BJ (cell line): Measurements from ENCODE around the gene KPNA3. TPM values are rescaled to one million over a fixed set of nuclear protein-coding genes. Genes with fewer than 3 reads are reported as not detected.
"Not testable (repeated sequence)": the region's sequence is repeated elsewhere in the genome, so short reads cannot be mapped to it uniquely, and the experiment has no call there.

Experiments
- CTCF ChIA-PET: fragments of 350-600 bp; formaldehyde crosslinking; extraction: SDS; loops from one replicate; lab custom pipeline; 2021; ENCODE audit warnings: antibody characterized with exemption, inconsistent platforms; lab: Yijun Ruan, JAX
- POLR2A ChIA-PET: fragments of 300-600 bp; sonication (Branson Sonifier 250); formaldehyde crosslinking; extraction: SDS; loops from one replicate; lab custom pipeline; 2021; ENCODE audit warnings: antibody characterized with exemption; lab: Charles Lee
- DNase-seq: peaks from one replicate; pipeline ENCODE4 v3.0.0-alpha.2; 2011; ENCODE audit warnings: low read depth
- H3K27me3 ChIP-seq: 2 replicates; pipeline ENCODE4 v1.6.0; 2011; ENCODE audit warnings: low read length; ENCODE audit not compliant: control insufficient read depth, insufficient read depth
- H3K36me3 ChIP-seq: 2 replicates; pipeline ENCODE4 v1.5.1; 2011; ENCODE audit warnings: low read length; ENCODE audit not compliant: control insufficient read depth, insufficient read depth
- H3K4me3 ChIP-seq: 2 replicates; pipeline ENCODE4 v1.5.1; 2011; ENCODE audit warnings: low read depth, mild to moderate bottlenecking, control low read depth, low read length
- CTCF ChIP-seq: IDR thresholded peaks from 2 replicates; pipeline ENCODE4 v1.5.1; 2011; ENCODE audit warnings: low read depth, mild to moderate bottlenecking, control low read depth, inconsistent platforms, low read length, moderate library complexity; ENCODE audit not compliant: insufficient read depth
- polyA plus RNA-seq: library from polyadenylated mRNA; depleted of rRNA; stranded (reverse); fragments of >200 nt; gene quantifications from 2 replicates; pipeline ENCODE4 v1.2.3, GENCODE V29; 2011

Gene KPNA3
- polyA plus RNA-seq, 1 experiment = 14.9 TPM

GRCh38 chr13:49828453-49828852 lies 36.0 kb upstream of the KPNA3 start:
- DNase-seq = no peak
- no peak for TF ChIP-seq CTCF
- no peaks in the 10 kb centered on the region for H3K36me3 ChIP-seq
- H3K4me3 ChIP-seq = no peak overlapping the region
- H3K27me3 ChIP-seq = peaks cover 5% of the 10 kb centered on the region; the same call in 1 of the 2 replicates
- CTCF ChIA-PET = no interaction called here
- POLR2A ChIA-PET = no interaction called here

- Histone ChIP-seq H3K27me3 (peaks cover 6% of the 10 kb centered on the region; the same call in 1 of the 2 replicates), H3K4me3 (no peak overlapping the region), H3K36me3 (no peaks in the 10 kb centered on the region)
- ChIA-PET CTCF (no interaction called here), POLR2A (no interaction called here)
- no peak for TF ChIP-seq CTCF
- DNase-seq = no peak
Observed at GRCh38 chr13:49827891-49828290, 35.4 kb upstream of the KPNA3 start.

GRCh38 chr13:49827336-49827735 lies 34.9 kb upstream of the KPNA3 start:
- ChIA-PET CTCF (interaction anchor here (0.6 kb wide), 1 partner anchor 68 kb away, joined by 3 read pairs; no protein-coding TSS in a partner anchor), POLR2A (no interaction called here)
- no peak for TF ChIP-seq CTCF
- peaks cover 6% of the 10 kb centered on the region; the same call in 1 of the 2 replicates for H3K27me3 ChIP-seq
- no peak for DNase-seq
- no peak overlapping the region for H3K4me3 ChIP-seq
- no peaks in the 10 kb centered on the region for H3K36me3 ChIP-seq

GRCh38 chr13:49821216-49822009 lies 28.9 kb upstream of the KPNA3 start:
- ChIA-PET CTCF (interaction anchor here (1.0 kb wide), 1 partner anchor 10 kb away, joined by 3 read pairs; no protein-coding TSS in a partner anchor), POLR2A (no interaction called here)
- no peak for TF ChIP-seq CTCF
- Histone ChIP-seq H3K36me3 (no peaks in the 10 kb centered on the region), H3K27me3 (peaks cover 3% of the 10 kb centered on the region; the same call in 1 of the 2 replicates), H3K4me3 (no peak overlapping the region)
- DNase-seq = no peak

- no peak overlapping the region for H3K4me3 ChIP-seq
- POLR2A ChIA-PET = no interaction called here
- peaks cover 3% of the 10 kb centered on the region; the same call in 1 of the 2 replicates for H3K27me3 ChIP-seq
- DNase-seq = no peak
- H3K36me3 ChIP-seq = no peaks in the 10 kb centered on the region
- no peak for TF ChIP-seq CTCF
- CTCF ChIA-PET = no interaction called here
Observed at GRCh38 chr13:49820591-49821215, 28.2 kb upstream of the KPNA3 start.

- CTCF ChIA-PET, H3K36me3 ChIP-seq, DNase-seq, H3K4me3 ChIP-seq, H3K27me3 ChIP-seq: not testable (repeated sequence)
- POLR2A ChIA-PET = interaction anchor here (0.5 kb wide), 1 partner anchor 225 kb away, joined by 5 read pairs; no protein-coding TSS in a partner anchor
Observed at GRCh38 chr13:49816047-49816446, 23.6 kb upstream of the KPNA3 start.
